Activated CD8-positive, alpha-beta T cell treated with anti-CD3 and anti-CD28 coated beads for 36 hours (primary cell): Measurements from ENCODE around the gene SPTY2D1. TPM values are rescaled to one million over a fixed set of nuclear protein-coding genes. Genes with fewer than 3 reads are reported as not detected.
"Not testable (repeated sequence)": the region's sequence is repeated elsewhere in the genome, so short reads cannot be mapped to it uniquely, and the experiment has no call there.

ENCODE experiments used
- ATAC-seq: fragments of 200-7000 bp; cut with Tn5 transposase; one replicate; pipeline ENCODE4 v1.10.0; 2021; ENCODE audit warnings: mild to moderate bottlenecking, moderate library complexity
- CTCF ChIA-PET: fragments of 350-600 bp; sonication (Branson Sonifier 250); formaldehyde crosslinking; loops from one replicate; lab custom pipeline; 2021; ENCODE audit warnings: antibody characterized with exemption; lab: Charles Lee
- POLR2A ChIA-PET: fragments of 350-600 bp; sonication (Branson Sonifier 250); formaldehyde crosslinking; loops from one replicate; lab custom pipeline; 2021; ENCODE audit warnings: antibody characterized with exemption; lab: Charles Lee
- DNase-seq: peaks from one replicate; pipeline ENCODE4 v3.0.0-alpha.2; 2020
- H3K27ac Mint-ChIP-seq: one replicate; pipeline ENCODE4 v1.8.0; 2021; ENCODE audit warnings: mild to moderate bottlenecking, mixed read lengths
- H3K27me3 Mint-ChIP-seq: one replicate; pipeline ENCODE4 v1.8.0; 2021; ENCODE audit warnings: mixed read lengths
- H3K36me3 Mint-ChIP-seq: one replicate; pipeline ENCODE4 v1.8.0; 2021; ENCODE audit warnings: low read depth, mixed read lengths
- H3K4me1 Mint-ChIP-seq: one replicate; pipeline ENCODE4 v1.8.0; 2021; ENCODE audit warnings: low read depth, mixed read lengths
- H3K4me3 Mint-ChIP-seq: one replicate; pipeline ENCODE4 v1.8.0; 2021; ENCODE audit warnings: mild to moderate bottlenecking, moderate library complexity, mixed read lengths
- H3K9me3 Mint-ChIP-seq: one replicate; pipeline ENCODE4 v1.8.0; 2021; ENCODE audit warnings: mixed read lengths
- intact Hi-C: fragments of 100-400 bp; cut with micrococcal nuclease; formaldehyde crosslinking; loops from one replicate; pipeline ENCODE4 v1.10.0; 2022
- total RNA-seq, 2 experiments: library from RNA; stranded (reverse); gene quantifications; one replicate each; pipeline ENCODE4 v1.2.3, GENCODE V29; 2021
- TF ChIP-seq, protein P1 (sequence below): fragments of 200-600 bp; IDR thresholded peaks from one replicate; pipeline ENCODE4 v1.8.0; 2022; ENCODE audit warnings: antibody characterized with exemption, mild to moderate bottlenecking

The SPTY2D1 gene
- total RNA-seq, 2 experiments from 2014 or later, result 21.3 TPM

DNA sequence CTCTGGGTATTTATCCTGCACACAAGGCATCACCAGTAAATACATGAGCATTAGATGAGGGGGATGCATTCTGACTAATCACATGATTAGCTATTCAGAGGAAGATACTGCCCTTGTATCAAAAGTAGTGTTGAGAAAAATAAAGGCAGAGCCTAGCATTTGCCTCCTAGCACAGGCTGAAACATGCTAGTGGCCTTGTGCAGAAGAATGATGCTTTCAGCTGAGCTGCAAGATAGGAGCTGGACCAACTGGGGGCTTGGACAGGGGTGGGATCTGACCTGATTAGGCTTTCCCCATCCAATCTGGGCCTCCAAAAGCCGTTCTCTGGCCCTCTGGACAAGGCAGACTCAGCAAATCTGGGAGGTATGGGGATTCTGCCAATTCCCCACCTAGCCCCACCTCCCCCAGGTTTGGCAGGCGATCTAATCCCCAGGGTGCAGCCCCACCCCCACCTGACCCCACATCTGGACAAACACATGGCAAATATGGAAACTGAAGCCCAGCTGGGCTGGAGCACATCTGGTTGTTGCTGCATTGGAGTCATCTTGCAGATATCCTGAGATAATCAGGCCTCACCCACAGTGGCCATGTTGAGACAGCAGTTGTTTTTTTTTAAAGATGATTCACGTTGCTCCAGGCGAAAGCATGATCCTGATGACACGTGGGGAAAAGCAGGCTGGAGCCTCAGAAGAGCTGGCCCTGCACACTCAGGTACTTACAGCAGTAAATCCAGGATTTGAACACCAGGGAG lies 39.0 kb downstream of the SPTY2D1 start:
- Mint-ChIP-seq H3K9me3 (no peaks in the 10 kb centered on the region), H3K27me3 (no peaks in the 10 kb centered on the region), H3K36me3 (no peaks in the 10 kb centered on the region), H3K4me3 (no peak overlapping the region), H3K27ac (no peak overlapping the region), H3K4me1 (peaks cover 8% of the 10 kb centered on the region)
- intact Hi-C loops, result no loop called here
- ChIA-PET CTCF (interaction anchor here (0.9 to 1.4 kb wide), 2 partner anchors 54 to 90 kb away, joined by 3 to 5 read pairs; no protein-coding TSS in a partner anchor), POLR2A (interaction anchor here (1.7 kb wide), 1 partner anchor 16 kb away, joined by 3 read pairs; no protein-coding TSS in a partner anchor)
- no peak for ATAC-seq
- TF ChIP-seq, protein P1, sequence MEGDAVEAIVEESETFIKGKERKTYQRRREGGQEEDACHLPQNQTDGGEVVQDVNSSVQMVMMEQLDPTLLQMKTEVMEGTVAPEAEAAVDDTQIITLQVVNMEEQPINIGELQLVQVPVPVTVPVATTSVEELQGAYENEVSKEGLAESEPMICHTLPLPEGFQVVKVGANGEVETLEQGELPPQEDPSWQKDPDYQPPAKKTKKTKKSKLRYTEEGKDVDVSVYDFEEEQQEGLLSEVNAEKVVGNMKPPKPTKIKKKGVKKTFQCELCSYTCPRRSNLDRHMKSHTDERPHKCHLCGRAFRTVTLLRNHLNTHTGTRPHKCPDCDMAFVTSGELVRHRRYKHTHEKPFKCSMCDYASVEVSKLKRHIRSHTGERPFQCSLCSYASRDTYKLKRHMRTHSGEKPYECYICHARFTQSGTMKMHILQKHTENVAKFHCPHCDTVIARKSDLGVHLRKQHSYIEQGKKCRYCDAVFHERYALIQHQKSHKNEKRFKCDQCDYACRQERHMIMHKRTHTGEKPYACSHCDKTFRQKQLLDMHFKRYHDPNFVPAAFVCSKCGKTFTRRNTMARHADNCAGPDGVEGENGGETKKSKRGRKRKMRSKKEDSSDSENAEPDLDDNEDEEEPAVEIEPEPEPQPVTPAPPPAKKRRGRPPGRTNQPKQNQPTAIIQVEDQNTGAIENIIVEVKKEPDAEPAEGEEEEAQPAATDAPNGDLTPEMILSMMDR, result no peak
- no peak for DNase-seq

DNA sequence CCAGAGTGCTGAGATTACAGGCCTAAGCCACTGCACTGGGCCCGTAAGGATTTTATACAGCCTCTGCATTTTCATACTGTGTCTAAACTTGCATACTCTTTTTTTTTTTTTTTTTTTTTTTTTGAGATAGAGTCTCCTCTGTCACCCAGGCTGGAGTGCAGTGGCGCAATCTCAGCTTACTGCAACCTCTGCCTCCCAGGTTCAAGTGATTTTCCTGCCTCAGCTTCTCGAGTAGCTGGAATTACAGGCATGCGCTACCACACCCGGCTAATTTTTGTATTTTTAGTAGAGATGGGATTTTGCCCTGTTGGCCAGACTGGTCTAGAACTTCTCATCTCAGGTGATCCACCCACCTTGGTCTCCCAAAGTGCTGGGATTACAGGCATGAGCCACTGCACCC lies 40.1 kb downstream of the SPTY2D1 start:
- H3K4me1 Mint-ChIP-seq, ATAC-seq, H3K36me3 Mint-ChIP-seq, intact Hi-C loops, H3K27ac Mint-ChIP-seq, DNase-seq, H3K4me3 Mint-ChIP-seq, H3K27me3 Mint-ChIP-seq, H3K9me3 Mint-ChIP-seq: not testable (repeated sequence)
- ChIA-PET CTCF (interaction anchor here (0.6 to 0.9 kb wide), 2 partner anchors 39 to 91 kb away, joined by 3 read pairs; no protein-coding TSS in a partner anchor), POLR2A (interaction anchor here (0.6 to 1.0 kb wide), 2 partner anchors 12 to 44 kb away, joined by 3 read pairs; no protein-coding TSS in a partner anchor)

DNA sequence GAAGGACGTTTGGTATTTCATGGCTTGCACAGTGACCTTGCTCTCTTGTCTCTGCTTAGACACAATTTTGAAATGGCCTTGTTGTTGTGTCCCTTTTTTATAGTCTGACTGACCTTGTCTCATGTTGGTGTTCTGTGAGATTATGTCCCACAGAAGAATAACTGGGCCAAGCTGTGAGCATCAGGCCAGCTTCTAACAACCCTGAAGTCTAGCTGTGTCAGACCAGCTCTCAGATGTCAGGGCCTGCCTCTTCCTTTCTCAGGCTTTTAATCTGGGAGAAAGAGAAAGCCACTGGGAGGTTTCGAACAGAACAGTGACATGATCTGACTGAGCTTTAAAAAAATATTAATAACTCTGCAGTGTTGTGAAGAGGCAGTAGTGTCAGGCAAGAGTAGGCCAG lies 43.6 kb downstream of the SPTY2D1 start:
- intact Hi-C loops, result no loop called here
- TF ChIP-seq, protein P1, result no peak
- ChIA-PET POLR2A (interaction anchor here (1.1 to 1.6 kb wide), 2 partner anchors 38 to 196 kb away, joined by 3 read pairs; partner anchors contain the start of gene LDHA), CTCF (interaction anchor here (1.2 kb wide), 1 partner anchor 43 kb away, joined by 4 read pairs; the partner anchor contains the start of gene SPTY2D1)
- DNase-seq (no peak), ATAC-seq (no peak)
- no peak overlapping the region for H3K4me3 Mint-ChIP-seq
- H3K9me3 Mint-ChIP-seq, result no peaks in the 10 kb centered on the region
- H3K27ac Mint-ChIP-seq, result peak overlapping the region; percentile 53
- H3K36me3 Mint-ChIP-seq, result no peaks in the 10 kb centered on the region
- no peaks in the 10 kb centered on the region for H3K27me3 Mint-ChIP-seq
- H3K4me1 Mint-ChIP-seq, result peaks cover 10% of the 10 kb centered on the region

DNA sequence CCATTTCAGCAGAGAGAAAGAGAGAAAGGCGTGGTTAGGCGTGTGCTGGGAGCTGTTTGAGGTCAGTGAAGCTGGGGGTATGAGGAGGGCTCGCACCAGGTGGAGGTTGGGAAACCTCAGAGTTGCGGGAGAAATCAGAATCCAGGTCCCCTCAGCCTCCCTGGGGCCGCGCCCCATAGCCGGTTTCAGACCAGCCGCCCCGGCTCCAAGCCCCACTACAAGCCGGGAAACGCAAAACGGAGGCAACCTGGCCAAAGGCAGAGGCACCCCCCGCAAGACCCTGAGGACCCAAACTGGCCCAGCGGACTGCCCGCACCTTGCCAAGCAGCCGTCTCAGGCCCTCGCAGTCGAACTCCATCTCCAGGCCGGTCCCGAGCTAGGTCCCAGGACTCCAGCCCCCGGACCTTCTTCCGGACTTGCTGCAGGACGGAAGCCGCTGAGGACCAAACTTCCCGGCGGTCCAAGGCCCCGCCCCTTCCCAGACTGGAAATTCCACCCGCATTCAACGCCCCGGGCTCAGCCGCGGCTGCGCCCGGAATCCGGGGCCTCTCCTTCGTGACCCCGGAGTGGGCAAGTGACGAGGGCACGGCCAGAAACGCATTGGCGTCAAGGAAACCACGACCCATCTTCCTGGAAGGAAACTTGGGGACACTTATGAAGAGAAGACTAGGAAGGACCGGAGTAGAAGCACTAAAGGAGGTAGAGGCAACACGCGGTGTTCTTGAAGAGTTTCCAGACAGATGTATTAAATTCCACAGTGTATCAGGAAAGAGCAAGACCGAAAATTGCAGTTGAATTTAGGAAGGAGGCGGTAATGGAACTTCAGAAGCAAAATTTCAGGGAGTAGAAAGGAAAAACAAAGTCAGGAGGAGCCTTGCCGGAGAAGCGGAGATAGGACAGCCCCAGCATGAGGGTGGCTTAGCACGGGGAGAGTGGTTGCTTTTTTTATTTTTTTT lies 45.6 kb downstream of the SPTY2D1 start, which contains the start of gene UEVLD:
TSS of gene UEVLD (minus strand) at position 438 of the 956 bp plus-strand sequence. CDS start at position 358, 80 bp downstream.
- no peaks in the 10 kb centered on the region for H3K9me3 Mint-ChIP-seq
- intact Hi-C loops, result loop anchor here (2.0 kb wide), 1 partner anchor 30 kb away; no protein-coding TSS in a partner anchor
- CTCF ChIA-PET, result interaction anchor here (0.7 to 2.4 kb wide), 5 partner anchors 48 to 143 kb away, joined by 3 to 9 read pairs (median 4); partner anchors contain the start of gene TSG101
- POLR2A ChIA-PET, result interaction anchor here (0.6 to 2.4 kb wide), 8 partner anchors 28 to 1853 kb away, joined by 3 to 8 read pairs (median 4); partner anchors contain the start of genes SPTY2D1 and TSG101
- peaks cover 2% of the 10 kb centered on the region for H3K36me3 Mint-ChIP-seq
- H3K27me3 Mint-ChIP-seq, result no peaks in the 10 kb centered on the region
- no peak within 1 kb of the TSS for H3K27ac Mint-ChIP-seq
- ATAC-seq (peak; percentile 58), DNase-seq (peak; percentile 70)
- TF ChIP-seq, protein P1, result no peak
- no peak within 1 kb of the TSS for H3K4me3 Mint-ChIP-seq
- peaks cover 10% of the 10 kb centered on the region for H3K4me1 Mint-ChIP-seq

DNA sequence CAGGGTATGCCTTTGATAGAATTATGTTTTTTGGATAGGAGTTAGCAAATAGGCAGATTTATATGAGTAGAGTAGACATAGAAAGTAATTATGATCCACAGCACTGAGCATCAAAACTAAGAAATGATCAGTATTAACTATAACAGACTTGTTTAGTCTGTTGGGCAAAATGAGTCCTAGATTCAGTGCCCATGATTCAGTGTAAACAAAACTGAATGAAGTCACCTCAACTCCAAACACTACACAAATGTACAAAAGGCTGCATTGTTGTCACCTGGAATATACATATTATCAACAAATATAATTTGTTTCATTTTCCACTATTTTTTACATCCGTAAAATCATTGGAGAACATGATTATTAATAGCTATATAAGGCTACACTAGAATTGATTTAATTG lies 52.3 kb downstream of the SPTY2D1 start:
- H3K27me3 Mint-ChIP-seq, result no peaks in the 10 kb centered on the region
- no peak overlapping the region for H3K27ac Mint-ChIP-seq
- H3K4me1 Mint-ChIP-seq, result peaks cover 3% of the 10 kb centered on the region
- intact Hi-C loops, result no loop called here
- POLR2A ChIA-PET, result no interaction called here
- DNase-seq (no peak), ATAC-seq (no peak)
- TF ChIP-seq, protein P1, result no peak
- peaks cover 9% of the 10 kb centered on the region for H3K36me3 Mint-ChIP-seq
- H3K4me3 Mint-ChIP-seq, result no peak overlapping the region
- CTCF ChIA-PET, result interaction anchor here (1.5 kb wide), 1 partner anchor 466 kb away, joined by 4 read pairs; no protein-coding TSS in a partner anchor
- H3K9me3 Mint-ChIP-seq, result no peaks in the 10 kb centered on the region
